Measurements from ENCODE around the gene CACNB2.

DNA sequence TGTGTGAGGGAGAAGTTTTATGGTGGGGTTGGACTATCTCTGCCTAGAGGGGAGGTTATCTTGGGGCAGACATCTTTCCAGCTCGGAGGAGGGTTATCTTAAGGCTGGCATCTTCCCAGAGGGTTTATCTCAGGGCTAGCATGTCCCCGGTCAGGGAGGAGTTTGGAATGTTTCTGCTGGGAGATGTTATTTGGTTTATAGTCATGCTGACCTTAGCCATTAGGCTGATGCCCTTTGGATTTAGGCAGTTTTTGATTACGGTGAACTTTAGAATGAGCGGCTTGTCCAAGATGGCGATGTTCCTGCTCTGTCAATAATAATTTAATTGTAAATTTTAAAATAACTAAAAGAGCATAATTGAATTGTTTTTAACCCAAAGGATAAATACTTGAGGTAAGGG is 236.4 kb downstream of the CACNB2 start:
- TF ChIP-seq SUZ12 (IDR thresholded peaks at IDR 0.05; ENCODE audit: low read depth, low read length), result no peak
- TF ChIP-seq ZNF256 (CRISPR knock-in tag; conservative IDR thresholded peaks at IDR 0.05), result no peak
- no peak for TF ChIP-seq CBX1 (IDR thresholded peaks at IDR 0.05; ENCODE audit: low read depth)
- no peak for TF ChIP-seq RFX1 (IDR thresholded peaks at IDR 0.05)
- no peak for TF ChIP-seq SKIL (CRISPR knock-in tag; IDR thresholded peaks at IDR 0.05; ENCODE audit: borderline replicate concordance)
- TF ChIP-seq ELF3 (CRISPR knock-in tag; IDR thresholded peaks at IDR 0.05), result no peak
- TF ChIP-seq TBP (CRISPR knock-in tag; IDR thresholded peaks at IDR 0.05), result no peak
- TF ChIP-seq TEAD2 (CRISPR knock-in tag; IDR thresholded peaks at IDR 0.05), result no peak
- no peak for TF ChIP-seq ZNF563 (CRISPR knock-in tag; IDR thresholded peaks at IDR 0.05)
